ENCODE results near the gene TMEM151B. TPM values are rescaled to one million over a fixed set of nuclear protein-coding genes. Genes with fewer than 3 reads are reported as not detected.
A peak's percentile ranks its signal among the peaks of the same experiment; 100 is the strongest.

Gene TMEM151B
- total RNA-seq, 6 donors from 2014 or later = not detected

DNA sequence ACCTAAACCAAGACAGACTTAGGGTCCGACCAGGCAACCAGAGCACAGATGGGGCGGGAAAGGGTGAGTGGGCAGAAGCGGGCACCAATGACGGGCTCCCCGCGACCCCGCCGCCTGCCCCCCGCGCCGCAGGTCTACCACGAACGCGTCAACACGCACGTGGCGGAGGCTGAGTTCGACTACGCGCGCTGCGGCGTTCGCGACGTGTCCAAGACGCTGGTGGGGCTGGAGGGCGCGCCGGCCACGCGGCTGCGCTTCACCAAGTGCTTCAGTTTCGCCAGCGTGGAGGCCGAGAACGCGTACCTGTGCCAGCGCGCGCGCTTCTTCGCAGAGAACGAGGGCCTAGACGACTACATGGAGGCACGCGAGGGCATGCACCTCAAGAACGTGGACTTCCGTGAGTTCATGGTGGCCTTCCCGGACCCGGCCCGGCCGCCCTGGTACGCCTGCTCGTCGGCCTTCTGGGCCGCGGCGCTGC lies 5.1 kb downstream of the TMEM151B start:
- H3K27ac ChIP-seq = no peak overlapping the region
- TF ChIP-seq CTCF (IDR thresholded peaks at IDR 0.05) = no peak
- no peak for TF ChIP-seq EP300 (IDR thresholded peaks at IDR 0.05)
- TF ChIP-seq POLR2AphosphoS5 (IDR thresholded peaks at IDR 0.05) = no peak

DNA sequence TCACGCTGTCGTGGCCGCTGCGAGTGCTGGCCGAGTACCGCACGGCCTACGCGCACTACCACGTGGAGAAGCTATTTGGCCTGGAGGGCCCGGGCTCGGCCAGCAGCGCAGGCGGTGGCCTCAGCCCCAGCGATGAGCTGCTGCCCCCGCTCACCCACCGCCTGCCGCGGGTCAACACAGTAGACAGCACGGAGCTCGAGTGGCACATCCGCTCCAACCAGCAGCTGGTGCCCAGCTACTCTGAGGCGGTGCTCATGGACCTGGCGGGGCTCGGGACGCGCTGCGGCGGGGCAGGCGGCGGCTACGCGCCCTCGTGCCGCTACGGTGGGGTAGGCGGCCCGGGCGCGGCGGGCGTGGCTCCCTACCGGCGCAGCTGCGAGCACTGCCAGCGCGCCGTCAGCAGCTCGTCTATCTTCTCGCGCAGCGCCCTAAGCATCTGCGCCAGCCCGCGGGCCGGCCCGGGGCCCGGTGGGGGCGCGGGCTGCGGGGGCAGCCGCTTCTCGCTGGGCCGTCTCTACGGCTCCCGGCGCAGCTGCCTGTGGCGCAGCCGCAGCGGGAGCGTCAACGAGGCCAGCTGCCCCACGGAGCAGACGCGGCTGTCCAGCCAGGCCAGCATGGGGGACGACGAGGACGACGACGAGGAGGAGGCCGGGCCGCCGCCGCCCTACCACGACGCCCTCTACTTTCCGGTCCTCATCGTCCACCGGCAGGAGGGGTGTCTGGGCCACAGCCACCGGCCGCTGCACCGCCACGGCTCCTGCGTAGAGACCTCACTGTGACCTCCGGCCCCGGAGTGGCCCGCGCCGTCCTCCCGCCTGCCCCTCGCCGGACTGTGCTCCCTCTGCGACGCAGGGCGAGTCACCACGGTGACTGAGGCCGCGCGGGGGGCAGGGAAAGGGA lies 5.7 kb downstream of the TMEM151B start:
- DNase-seq (peak in 1 of 2 donors; percentile 91), ATAC-seq (ENCODE audit: low FRiP score in 2 of 2) (peak in 1 of 2 donors; percentile 45)
- no peak overlapping the region for H3K27ac ChIP-seq
- peaks cover 9 to 15% (median 11%) of the 10 kb centered on the region in 4 donors for H3K4me1 ChIP-seq
- H3K27me3 ChIP-seq = peaks cover 0 to 37% (median 19%) of the 10 kb centered on the region in 4 donors
- 22 to 51% methylated on average over 10 to 19 of the region's 109 CpGs for WGBS, 2 donors
- peak overlapping the region in 3 of 4 donors; percentile 16 to 45 (median 36) for H3K4me3 ChIP-seq
- TF ChIP-seq CTCF (IDR thresholded peaks at IDR 0.05) (no peak), POLR2A (IDR thresholded peaks at IDR 0.05) (no peak), POLR2AphosphoS5 (IDR thresholded peaks at IDR 0.05) (no peak), EP300 (IDR thresholded peaks at IDR 0.05) (no peak)
- H3K9me3 ChIP-seq = no peaks in the 10 kb centered on the region
- no peaks in the 10 kb centered on the region for H3K36me3 ChIP-seq

More for the DNA sequence above, 5.1 kb downstream of the TMEM151B start:
- Histone ChIP-seq H3K4me3 (peak overlapping the region in 3 of 4 donors; percentile 16 to 45 (median 36)), H3K36me3 (no peaks in the 10 kb centered on the region), H3K4me1 (peaks cover 12 to 22% (median 17%) of the 10 kb centered on the region in 4 donors), H3K27me3 (peaks cover 0 to 44% (median 24%) of the 10 kb centered on the region in 4 donors), H3K9me3 (no peaks in the 10 kb centered on the region)
- ATAC-seq (ENCODE audit: low FRiP score in 2 of 2) (no peak), DNase-seq (peak in 1 of 2 donors; percentile 86)
- 87% methylated on average over 53 to 59 of the region's 59 CpGs for WGBS, 2 donors

DNA sequence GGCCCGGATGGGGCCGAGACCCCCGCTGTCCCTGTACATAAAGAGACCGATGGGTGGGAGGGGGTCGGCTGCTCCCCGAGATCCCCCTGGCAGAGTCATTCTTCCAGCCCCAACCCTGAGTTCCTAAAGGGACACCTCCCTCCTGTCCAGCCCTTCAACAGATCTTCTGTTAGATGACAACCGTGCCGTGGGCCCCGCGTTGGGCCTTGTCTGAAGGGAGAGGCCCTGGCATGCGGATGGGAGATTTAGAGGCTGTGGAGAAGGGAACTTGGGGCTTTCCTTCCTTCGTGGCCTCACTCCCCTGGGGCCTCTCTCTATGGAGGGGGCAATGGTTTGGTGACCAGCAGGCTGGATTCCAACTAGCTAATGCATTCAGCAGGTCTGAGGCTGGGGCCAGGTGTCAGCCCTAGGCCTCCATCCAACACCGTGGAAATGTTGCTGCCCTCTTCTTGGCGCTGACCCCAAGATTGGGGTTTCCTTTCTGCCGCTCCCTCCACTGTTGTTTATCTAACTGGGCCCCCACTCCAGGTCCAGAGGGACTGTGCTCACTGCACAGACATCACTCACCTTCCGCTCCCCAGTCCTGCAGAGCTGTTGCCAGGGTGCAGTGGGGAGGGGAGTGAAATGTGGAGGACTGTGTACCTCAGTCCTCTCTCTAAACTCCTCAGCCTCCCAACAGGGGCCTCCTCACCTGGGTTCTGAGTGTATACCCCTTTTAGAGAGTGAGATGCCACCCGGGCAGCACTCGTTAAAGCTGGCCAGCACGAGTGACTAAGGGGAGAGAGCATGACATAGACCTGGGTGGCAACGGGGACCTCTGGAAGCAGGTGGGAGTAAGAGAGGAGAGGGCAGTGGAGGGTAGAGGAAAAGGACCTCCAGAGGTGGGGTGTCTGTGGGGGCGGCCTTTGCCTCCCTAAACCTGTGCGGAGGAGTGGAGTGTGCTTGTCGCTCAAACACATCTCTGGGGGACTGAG lies 6.7 kb downstream of the TMEM151B start:
- ATAC-seq (ENCODE audit: low FRiP score in 2 of 2) (no peak), DNase-seq (no peak)
- TF ChIP-seq POLR2AphosphoS5 (IDR thresholded peaks at IDR 0.05) = no peak
- 79 to 82% methylated on average over 21 to 23 of the region's 23 CpGs for WGBS, 2 donors
- Histone ChIP-seq H3K4me3 (no peak overlapping the region), H3K36me3 (no peaks in the 10 kb centered on the region), H3K9me3 (no peaks in the 10 kb centered on the region), H3K27ac (no peak overlapping the region), H3K27me3 (peaks cover 0 to 31% (median 15%) of the 10 kb centered on the region in 4 donors), H3K4me1 (peaks cover 9 to 11% (median 10%) of the 10 kb centered on the region in 4 donors)

GRCh38 chr6:44277763-44278162 lies 7.5 kb downstream of the TMEM151B start:
- H3K9me3 ChIP-seq = no peaks in the 10 kb centered on the region
- DNase-seq = peak in 1 of 2 donors; percentile 25
- no peak for ATAC-seq (ENCODE audit: low FRiP score in 2 of 2)
- peaks cover 9 to 11% (median 10%) of the 10 kb centered on the region in 4 donors for H3K4me1 ChIP-seq
- no peak for TF ChIP-seq EP300 (IDR thresholded peaks at IDR 0.05)
- TF ChIP-seq POLR2A (IDR thresholded peaks at IDR 0.05) = no peak
- no peak for TF ChIP-seq POLR2AphosphoS5 (IDR thresholded peaks at IDR 0.05)
- TF ChIP-seq CTCF (IDR thresholded peaks at IDR 0.05) = no peak
- peaks cover 0 to 26% (median 11%) of the 10 kb centered on the region in 4 donors for H3K27me3 ChIP-seq
- 80 to 84% methylated on average over 7 of the region's 7 CpGs for WGBS, 2 donors
- no peaks in the 10 kb centered on the region for H3K36me3 ChIP-seq
- no peak overlapping the region for H3K27ac ChIP-seq
- no peak overlapping the region for H3K4me3 ChIP-seq

All from upper lobe of left lung (tissue), 6 donors.